Stimulated activated CD4-positive, alpha-beta T cell treated with anti-CD3 and anti-CD28 coated beads, Interleukin-15, amount 100 ng/mL, for 24 hours (primary cell): ENCODE data around the gene CD79B.
"Not testable (repeated sequence)": the region's sequence is repeated elsewhere in the genome, so short reads cannot be mapped to it uniquely, and the experiment has no call there.

Source experiments
- DNase-seq: peaks from one replicate; pipeline ENCODE4 v3.0.0-alpha.2; 2020

The CD79B gene

GRCh38 chr17:63930951-63931575, 1.1 kb downstream of the CD79B start:
- DNase-seq: peak; percentile 80

GRCh38 chr17:63929860-63930766, 2.0 kb downstream of the CD79B start:
- no peak for DNase-seq

- DNase-seq: no peak
Measured at GRCh38 chr17:63928966-63929695, 3.0 kb downstream of the CD79B start.

- DNase-seq: no peak
Measured at GRCh38 chr17:63928172-63928666, 3.9 kb downstream of the CD79B start.

- no peak for DNase-seq
Measured at GRCh38 chr17:63927464-63928171, 4.5 kb downstream of the CD79B start.

GRCh38 chr17:63926164-63926563, 6.0 kb downstream of the CD79B start:
- DNase-seq: no peak

- DNase-seq: no peak
Measured at GRCh38 chr17:63925615-63926014, 6.5 kb downstream of the CD79B start.

- DNase-seq: not testable (repeated sequence)
Measured at GRCh38 chr17:63922402-63922801, 9.7 kb downstream of the CD79B start.

GRCh38 chr17:63920779-63921178, 11.4 kb downstream of the CD79B start:
- not testable (repeated sequence) for DNase-seq

- DNase-seq: not testable (repeated sequence)
Measured at GRCh38 chr17:63920050-63920449, 12.1 kb downstream of the CD79B start.

- peak; percentile 78 for DNase-seq
Measured at GRCh38 chr17:63919311-63919723, 12.8 kb downstream of the CD79B start.

- DNase-seq: not testable (repeated sequence)
Measured at GRCh38 chr17:63918789-63919305, 13.3 kb downstream of the CD79B start, which contains the start of gene GH1. GH1 (minus strand) TSS chr17:63918839; CDS start chr17:63918776, 63 bp downstream.

- no peak for DNase-seq
Measured at GRCh38 chr17:63918305-63918704, 13.8 kb downstream of the CD79B start.

- no peak for DNase-seq
Measured at GRCh38 chr17:63917646-63918045, 14.5 kb downstream of the CD79B start.

GRCh38 chr17:63917206-63917605, 14.9 kb downstream of the CD79B start:
- not testable (repeated sequence) for DNase-seq

- no peak for DNase-seq
Measured at GRCh38 chr17:63916566-63917185, 15.5 kb downstream of the CD79B start.

- not testable (repeated sequence) for DNase-seq
Measured at GRCh38 chr17:63915753-63916152, 16.4 kb downstream of the CD79B start.

GRCh38 chr17:63914471-63914870, 17.7 kb downstream of the CD79B start:
- no peak for DNase-seq

GRCh38 chr17:63911657-63912100, 20.5 kb downstream of the CD79B start:
- DNase-seq: peak; percentile 74

GRCh38 chr17:63911041-63911635, 21.0 kb downstream of the CD79B start, which contains the start of gene CSHL1:
CSHL1 (minus strand) TSS chr17:63911258; CDS start chr17:63911196, 62 bp downstream.
- no peak for DNase-seq

- DNase-seq: no peak
Measured at GRCh38 chr17:63910096-63910495, 22.0 kb downstream of the CD79B start.
